A673 (cell line): ENCODE measurements around the gene ISL2. TPM values are rescaled to one million over a fixed set of nuclear protein-coding genes. Genes with fewer than 3 reads are reported as not detected.

Experiments used
- BruUV-seq: library from RNA; stranded (reverse); fragments of 400-500 nt; replicated peaks from 2 replicates; lab custom pipeline; 2021; lab: Mats Ljungman, UMichigan
- CTCF ChIA-PET: fragments of 300-600 bp; sonication (Branson Sonifier 250); formaldehyde crosslinking; loops from one replicate; lab custom pipeline; 2022; ENCODE audit warnings: antibody characterized with exemption; lab: Charles Lee
- POLR2A ChIA-PET: fragments of 300-600 bp; sonication (Branson Sonifier 250); formaldehyde crosslinking; loops from one replicate; lab custom pipeline; 2022; ENCODE audit warnings: antibody characterized with exemption; ENCODE audit not compliant: low non-redundant PET; lab: Charles Lee
- DNase-seq: peaks from one replicate; pipeline ENCODE4 v3.0.0-alpha.2; 2015; ENCODE audit warnings: low spot score
- H3K27ac ChIP-seq: fragments of 200-600 bp; sonication (generic); 2 replicates; pipeline ENCODE4 v1.5.1; 2016; ENCODE audit warnings: mixed run types, low read depth, mild to moderate bottlenecking, mixed read lengths, antibody characterized with exemption, low read length; ENCODE audit not compliant: poor library complexity, severe bottlenecking
- H3K27me3 ChIP-seq: fragments of 200-600 bp; sonication (generic); replicated peaks from 2 replicates; pipeline ENCODE4 v1.6.1; 2017; ENCODE audit warnings: mixed run types, low read depth, mild to moderate bottlenecking, mixed read lengths, antibody characterized with exemption, low read length; ENCODE audit not compliant: insufficient read depth, poor library complexity
- H3K36me3 ChIP-seq: fragments of 200-600 bp; sonication (generic); 2 replicates; pipeline ENCODE4 v1.6.1; 2016; ENCODE audit warnings: mixed run types, mild to moderate bottlenecking, mixed read lengths, antibody characterized with exemption, low read length; ENCODE audit not compliant: insufficient read depth, poor library complexity, severe bottlenecking
- H3K4me1 ChIP-seq: fragments of 200-600 bp; sonication (generic); 2 replicates; pipeline ENCODE4 v1.6.1; 2017; ENCODE audit warnings: mixed run types, mild to moderate bottlenecking, mixed read lengths, antibody characterized with exemption, low read length; ENCODE audit not compliant: insufficient read depth, poor library complexity, severe bottlenecking
- H3K4me3 ChIP-seq: fragments of 200-600 bp; sonication (generic); 2 replicates; pipeline ENCODE4 v1.5.1; 2016; ENCODE audit warnings: low read depth, mixed run types, mild to moderate bottlenecking, mixed read lengths, low read length; ENCODE audit not compliant: poor library complexity, severe bottlenecking
- H3K9me3 ChIP-seq: fragments of 200-600 bp; sonication (generic); 2 replicates; pipeline ENCODE4 v1.6.1; 2016; ENCODE audit warnings: mixed run types, low read depth, mild to moderate bottlenecking, mixed read lengths, antibody characterized with exemption, low read length; ENCODE audit not compliant: poor library complexity, severe bottlenecking
- CTCF ChIP-seq: fragments of 300-800, 200-600 bp; sonication (generic); conservative IDR thresholded peaks from 2 replicates; pipeline ENCODE4 v1.5.1; 2017; ENCODE audit warnings: low read depth, mild to moderate bottlenecking, antibody characterized with exemption, low read length, moderate library complexity, mixed read lengths
- EZH2 ChIP-seq: fragments of 200-600 bp; sonication (generic); IDR thresholded peaks from 2 replicates; pipeline ENCODE4 v1.6.1; 2017; ENCODE audit warnings: borderline replicate concordance, low read depth, mild to moderate bottlenecking, mixed read lengths, antibody characterized with exemption, low read length; ENCODE audit not compliant: poor library complexity, severe bottlenecking
- intact Hi-C: fragments of 100-400 bp; cut with micrococcal nuclease; formaldehyde crosslinking; loops from one replicate; pipeline ENCODE4 v1.10.0; 2022; ENCODE audit not compliant: unreplicated experiment
- total RNA-seq: library from RNA; stranded (reverse); gene quantifications from 2 replicates; pipeline ENCODE4 v1.2.3, GENCODE V29; 2021

Gene ISL2
- total RNA-seq, 1 experiment from 2014 or later = 3.8 TPM

DNA sequence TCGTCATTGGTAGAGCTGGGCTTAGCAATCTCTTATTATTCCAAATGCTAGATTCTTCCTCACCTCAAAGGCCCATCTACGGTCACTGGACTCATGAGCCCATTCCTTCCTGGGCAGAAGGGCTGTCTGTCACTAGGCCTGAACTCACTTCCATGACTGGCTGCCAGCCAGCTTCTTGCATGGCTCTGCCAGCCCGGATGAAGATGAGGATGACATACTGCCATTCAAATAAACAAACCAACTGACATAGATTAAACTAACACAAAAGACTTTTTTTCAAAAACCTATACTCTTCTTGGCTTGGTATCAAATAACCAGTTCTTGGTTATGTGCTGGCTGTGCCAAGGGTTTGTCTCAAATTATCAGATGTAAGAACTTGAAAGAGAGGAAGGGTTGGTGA, 23.8 kb downstream of the ISL2 start:
- ChIA-PET CTCF (no interaction called here), POLR2A (no interaction called here)
- H3K4me3 ChIP-seq = no peak overlapping the region
- H3K27me3 ChIP-seq = no peaks in the 10 kb centered on the region
- TF ChIP-seq EZH2 (no peak), CTCF (no peak)
- DNase-seq = no peak
- intact Hi-C loops = no loop called here
- BruUV-seq = no TSS peak
- H3K9me3 ChIP-seq = no peaks in the 10 kb centered on the region
- no peaks in the 10 kb centered on the region for H3K36me3 ChIP-seq
- no peak overlapping the region for H3K27ac ChIP-seq
- no peaks in the 10 kb centered on the region for H3K4me1 ChIP-seq

DNA sequence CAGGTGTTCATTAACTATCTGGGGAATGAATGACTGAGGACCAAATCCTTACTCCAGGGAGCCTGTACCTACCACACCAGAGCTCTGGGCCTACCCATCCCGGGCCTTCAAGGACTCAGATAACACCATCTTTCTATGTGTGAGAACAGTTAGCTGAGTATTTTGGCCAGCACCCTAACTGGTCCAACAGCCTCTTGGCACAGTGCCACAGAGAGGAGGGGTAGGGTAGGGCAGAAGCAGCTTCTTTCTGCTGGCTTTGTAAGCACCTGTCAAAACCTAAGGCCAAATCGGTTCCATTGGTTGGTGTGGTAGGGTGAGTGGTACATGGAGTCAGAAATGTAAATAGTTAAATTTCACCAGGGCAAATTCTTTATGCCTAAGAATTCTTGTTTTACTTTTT, 26.7 kb downstream of the ISL2 start:
- no peaks in the 10 kb centered on the region for H3K27me3 ChIP-seq
- H3K9me3 ChIP-seq = no peaks in the 10 kb centered on the region
- TF ChIP-seq CTCF (no peak), EZH2 (no peak)
- no TSS peak for BruUV-seq
- intact Hi-C loops = no loop called here
- H3K36me3 ChIP-seq = no peaks in the 10 kb centered on the region
- ChIA-PET POLR2A (interaction anchor here (0.8 kb wide), 1 partner anchor 12 kb away, joined by 4 read pairs; no protein-coding TSS in a partner anchor), CTCF (no interaction called here)
- no peak overlapping the region for H3K4me3 ChIP-seq
- H3K4me1 ChIP-seq = no peaks in the 10 kb centered on the region
- DNase-seq = no peak
- H3K27ac ChIP-seq = no peak overlapping the region

- DNase-seq = no peak
- H3K27me3 ChIP-seq = no peaks in the 10 kb centered on the region
- intact Hi-C loops = no loop called here
- ChIA-PET CTCF (no interaction called here), POLR2A (no interaction called here)
- no peaks in the 10 kb centered on the region for H3K4me1 ChIP-seq
- H3K9me3 ChIP-seq = no peaks in the 10 kb centered on the region
- no peaks in the 10 kb centered on the region for H3K36me3 ChIP-seq
- no peak overlapping the region for H3K4me3 ChIP-seq
- H3K27ac ChIP-seq = no peak overlapping the region
- TF ChIP-seq CTCF = no peak
- no peak for TF ChIP-seq EZH2
- BruUV-seq = no TSS peak
These were observed 30.1 kb downstream of the ISL2 start for GRCh38 chr15:76366714-76367113.
